Hepatocyte (in vitro differentiated cells): ENCODE data around the gene EXOC3L4.

Experiments
- CTCF ChIP-seq: fragments of 200-600 bp; sonication (generic); IDR thresholded peaks from 2 replicates; pipeline ENCODE4 v1.5.1; 2016; ENCODE audit warnings: antibody characterized with exemption, mild to moderate bottlenecking; ENCODE audit not compliant: poor library complexity
- EZH2phosphoT487 ChIP-seq: fragments of 200-600 bp; sonication (generic); IDR thresholded peaks from one replicate; pipeline ENCODE4 v1.6.1; 2018; ENCODE audit warnings: antibody characterized with exemption, mild to moderate bottlenecking, low read depth, moderate library complexity; ENCODE audit not compliant: unreplicated experiment, severe bottlenecking

DNA sequence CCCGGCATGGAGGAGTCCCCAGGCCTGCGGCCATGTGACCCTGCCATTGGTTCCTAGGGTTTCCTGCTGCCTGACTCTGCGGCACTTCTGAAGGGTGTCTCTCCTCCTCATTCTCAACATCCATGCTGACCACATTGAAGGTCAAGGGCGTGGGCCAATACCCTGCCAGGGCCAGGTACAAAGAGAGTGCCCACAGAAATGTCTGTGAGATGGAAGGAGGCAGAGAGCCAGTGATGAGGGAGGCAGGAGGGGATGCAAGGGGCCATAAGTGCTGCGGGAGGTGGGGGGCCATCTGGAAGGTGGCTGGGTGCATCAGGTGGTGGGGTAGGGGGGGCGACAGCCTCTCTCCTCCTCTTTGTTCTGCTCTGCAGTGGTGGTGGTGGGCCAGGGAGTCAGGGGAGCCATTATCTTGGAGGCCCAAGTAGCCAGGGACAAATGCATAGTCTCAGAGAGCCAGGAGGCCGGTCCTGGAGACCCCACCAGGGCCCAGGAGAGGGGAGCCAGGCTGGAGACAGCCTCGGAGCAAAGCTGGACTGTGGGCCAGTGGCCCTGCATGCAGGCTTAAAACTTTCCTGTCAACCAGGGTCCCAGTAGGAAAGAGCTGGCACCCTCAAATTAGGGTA, 24.2 kb upstream of the EXOC3L4 start:
- TF ChIP-seq CTCF (no peak), EZH2phosphoT487 (no peak)
